GM13976 (cell line): ENCODE data around the gene PEX10.

Experiments used
- DNase-seq: peaks from one replicate; pipeline ENCODE4 v3.0.0; 2012; ENCODE audit warnings: low spot score
- in situ Hi-C: fragments of 300-500 bp; cut with MboI; formaldehyde crosslinking; loops from one replicate; pipeline ENCODE4 v1.12.0; 2022; ENCODE audit warnings: low sequenced_read_pairs, mixed read lengths, inconsistent platforms; ENCODE audit not compliant: unreplicated experiment
- TF ChIP-seq, protein P1 (sequence below): IDR thresholded peaks from 2 replicates; pipeline ENCODE4 v1.5.1; 2012; ENCODE audit warnings: borderline replicate concordance, mild to moderate bottlenecking; ENCODE audit not compliant: insufficient read depth; ENCODE audit errors: extremely low read depth, missing control alignments, control extremely low read depth

PEX10 gene

GRCh38 chr1:2383576-2383975 is 28.8 kb downstream of the PEX10 start:
- in situ Hi-C loops: no loop called here
- DNase-seq: no peak
- TF ChIP-seq, protein P1, sequence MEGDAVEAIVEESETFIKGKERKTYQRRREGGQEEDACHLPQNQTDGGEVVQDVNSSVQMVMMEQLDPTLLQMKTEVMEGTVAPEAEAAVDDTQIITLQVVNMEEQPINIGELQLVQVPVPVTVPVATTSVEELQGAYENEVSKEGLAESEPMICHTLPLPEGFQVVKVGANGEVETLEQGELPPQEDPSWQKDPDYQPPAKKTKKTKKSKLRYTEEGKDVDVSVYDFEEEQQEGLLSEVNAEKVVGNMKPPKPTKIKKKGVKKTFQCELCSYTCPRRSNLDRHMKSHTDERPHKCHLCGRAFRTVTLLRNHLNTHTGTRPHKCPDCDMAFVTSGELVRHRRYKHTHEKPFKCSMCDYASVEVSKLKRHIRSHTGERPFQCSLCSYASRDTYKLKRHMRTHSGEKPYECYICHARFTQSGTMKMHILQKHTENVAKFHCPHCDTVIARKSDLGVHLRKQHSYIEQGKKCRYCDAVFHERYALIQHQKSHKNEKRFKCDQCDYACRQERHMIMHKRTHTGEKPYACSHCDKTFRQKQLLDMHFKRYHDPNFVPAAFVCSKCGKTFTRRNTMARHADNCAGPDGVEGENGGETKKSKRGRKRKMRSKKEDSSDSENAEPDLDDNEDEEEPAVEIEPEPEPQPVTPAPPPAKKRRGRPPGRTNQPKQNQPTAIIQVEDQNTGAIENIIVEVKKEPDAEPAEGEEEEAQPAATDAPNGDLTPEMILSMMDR: no peak

- in situ Hi-C loops: no loop called here
- TF ChIP-seq, protein P1: peak; percentile 48
- peak; percentile 75 for DNase-seq
These were observed 29.6 kb downstream of the PEX10 start for GRCh38 chr1:2382621-2383361.

DNA sequence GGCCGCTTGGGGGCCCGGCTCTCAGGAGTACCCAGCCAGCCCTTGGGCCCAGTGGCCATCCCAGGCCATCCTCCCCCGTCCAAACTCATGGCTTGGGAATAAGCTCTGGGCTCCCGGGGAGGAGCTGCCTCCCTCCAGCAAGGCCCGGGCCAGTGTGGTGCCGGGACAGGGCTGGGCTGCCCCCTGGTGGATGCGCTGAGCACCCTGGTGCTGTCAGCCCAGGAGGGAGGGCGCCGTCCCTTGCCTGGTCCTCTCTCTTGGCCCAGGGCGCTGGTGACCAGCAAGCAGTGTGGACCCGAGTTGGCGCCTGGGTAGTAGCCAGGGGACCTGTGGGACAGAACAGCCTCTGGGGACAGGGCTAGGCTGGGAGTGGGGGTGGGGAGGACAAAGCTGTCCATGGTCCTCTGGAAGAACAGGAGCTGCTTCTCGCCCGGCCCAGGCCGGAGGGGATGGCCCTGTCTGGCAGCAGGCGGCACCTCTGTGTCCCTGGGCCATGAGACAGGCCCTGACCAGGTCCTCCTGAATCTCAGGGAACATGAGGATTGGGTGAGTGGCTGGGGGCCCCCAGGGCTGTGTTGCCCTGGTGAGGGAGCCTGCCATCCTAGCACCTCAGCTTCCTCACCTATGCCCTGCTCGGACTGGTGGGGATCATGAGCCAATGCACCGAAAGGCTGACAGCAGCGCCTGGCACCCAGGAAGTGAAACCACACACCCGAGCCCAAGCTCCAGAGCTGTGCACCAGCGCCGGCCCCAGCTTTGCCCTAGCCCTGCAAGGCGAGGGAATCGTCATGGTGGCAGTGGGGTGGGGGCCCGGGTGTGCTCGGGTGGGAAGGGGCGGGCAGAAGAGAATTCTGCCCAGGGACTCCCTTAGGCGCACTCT is 30.4 kb downstream of the PEX10 start:
- in situ Hi-C loops: no loop called here
- peak; percentile 95 for DNase-seq
- TF ChIP-seq, protein P1: peak; percentile 92

DNA sequence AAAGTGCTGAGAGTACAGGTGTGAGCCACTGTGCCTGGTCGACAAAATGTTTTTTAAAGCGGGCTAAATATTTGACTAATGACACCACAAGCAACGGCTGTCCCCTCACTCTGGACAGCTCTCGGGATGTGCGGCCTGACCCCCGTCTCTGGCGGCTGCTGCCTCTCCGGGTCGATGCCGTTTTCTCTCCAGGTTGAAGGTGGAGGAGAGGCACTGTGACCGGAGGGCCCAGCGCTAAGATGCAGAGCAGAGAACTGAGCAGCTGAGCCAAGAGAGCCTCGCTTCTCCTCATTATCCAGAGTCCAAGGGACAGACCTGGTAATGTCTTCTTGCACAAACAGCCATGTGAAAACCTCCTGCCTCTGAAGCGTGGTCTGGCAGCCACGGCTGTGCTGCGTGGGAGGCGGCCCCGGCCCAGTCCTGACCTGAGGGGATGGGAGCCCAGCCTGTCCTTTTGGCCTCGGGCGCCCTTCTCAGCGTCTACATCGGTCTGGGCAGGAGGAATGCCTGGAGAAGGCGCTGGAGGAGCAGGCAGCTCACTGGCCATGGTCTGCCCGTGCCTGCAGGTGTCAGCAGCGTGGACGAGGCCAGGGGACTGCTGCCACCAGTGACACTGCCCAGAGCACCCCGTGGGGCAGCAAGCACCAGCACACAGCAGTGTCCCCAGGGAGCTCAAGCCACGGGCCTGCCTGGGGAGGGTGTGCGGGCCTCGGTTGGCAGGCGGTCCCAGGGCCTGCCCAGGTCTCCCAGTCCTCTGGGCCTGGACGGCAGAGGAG is 31.4 kb downstream of the PEX10 start:
- TF ChIP-seq, protein P1: no peak
- in situ Hi-C loops: no loop called here
- no peak for DNase-seq

GRCh38 chr1:2379733-2380404 is 32.5 kb downstream of the PEX10 start:
- no peak for DNase-seq
- TF ChIP-seq, protein P1: no peak
- in situ Hi-C loops: loop anchor here (5.0 kb wide), 1 partner anchor 188 kb away; the partner anchor contains the start of gene FAAP20
